GM12878 (cell line): ENCODE data around the gene TMEM161A. TPM values are rescaled to one million over a fixed set of nuclear protein-coding genes. Genes with fewer than 3 reads are reported as not detected.

Source experiments
- CHD2 ChIP-seq: IDR thresholded peaks from 2 replicates; pipeline ENCODE4 v1.6.1; 2011; ENCODE audit warnings: low read depth, low read length, improper control_type of control experiment, borderline replicate concordance
- HDAC2 ChIP-seq: fragments of 200-600 bp; sonication (generic); IDR thresholded peaks from 2 replicates; pipeline ENCODE4 v1.6.1; 2017
- IKZF1 ChIP-seq: fragments of 450-650 bp; conservative IDR thresholded peaks from 2 replicates; pipeline ENCODE4 v1.6.1; 2017; ENCODE audit warnings: antibody characterized with exemption, mild to moderate bottlenecking
- IKZF2 ChIP-seq, 2 experiments: fragments of 450-650 bp; IDR thresholded peaks; 2 replicates each; pipeline ENCODE4 v1.6.1; 2017; ENCODE audit warnings: mild to moderate bottlenecking in 2 of 2, moderate library complexity in 2 of 2
- NFIC ChIP-seq: IDR thresholded peaks from 2 replicates; pipeline ENCODE4 v1.6.1; 2012; ENCODE audit warnings: low read depth, mild to moderate bottlenecking, inconsistent platforms, low read length, moderate library complexity
- POLR2AphosphoS5 ChIP-seq: IDR thresholded peaks from 2 replicates; pipeline ENCODE4 v1.6.1; 2011; ENCODE audit warnings: mild to moderate bottlenecking, low read length, inconsistent platforms
- RCOR1 ChIP-seq: conservative IDR thresholded peaks from 2 replicates; pipeline ENCODE4 v1.6.1; 2012; ENCODE audit warnings: low read depth, low read length, improper control_type of control experiment
- RUNX3 ChIP-seq: IDR thresholded peaks from 2 replicates; pipeline ENCODE4 v1.6.1; 2012; ENCODE audit warnings: low read length, inconsistent platforms
- SPI1 ChIP-seq: IDR thresholded peaks from 2 replicates; pipeline ENCODE4 v1.6.1; 2011; ENCODE audit warnings: low read depth, mild to moderate bottlenecking, low read length, moderate library complexity, borderline replicate concordance; ENCODE audit not compliant: insufficient read depth
- polyA plus RNA-seq, 11 experiments: library from polyadenylated mRNA; depleted of rRNA in 4 of 11; unstranded in 6 of 11; stranded (reverse) in 5 of 11; fragments of >200 nt; fragmentation: Nextera tagmentation in 4 of 11; fragmentation: Illumina TruSeq in 1 of 11; extraction: Ambion mirVana in 4 of 11; extraction: Trizol in 1 of 11; gene quantifications; 1 replicate in 1 of 11; 2 replicates in 10 of 11; pipeline versions ENCODE4 v1.2.1 to v1.2.3, GENCODE V29; 2011 to 2016; ENCODE audit warnings: inconsistent platforms in 2 of 11, missing spikeins in 2 of 11, low read depth in 1 of 11
- total RNA-seq, 4 experiments: library from RNA; depleted of rRNA in 3 of 4; stranded (reverse); fragments of >200 nt in 3 of 4; fragmentation: Illumina TruSeq in 1 of 4; extraction: Trizol in 1 of 4; gene quantifications; 2 replicates each; pipeline versions ENCODE4 v1.2.1 to v1.2.3, GENCODE V29; 2013 to 2021
- TF ChIP-seq, protein P1 (sequence below): fragments of 450-650 bp; IDR thresholded peaks from 2 replicates; pipeline ENCODE4 v1.6.1; 2017; ENCODE audit warnings: mild to moderate bottlenecking, moderate library complexity
- TF ChIP-seq, protein P2 (sequence below): IDR thresholded peaks from 2 replicates; pipeline ENCODE4 v1.6.1; 2012; ENCODE audit warnings: low read depth, low read length, improper control_type of control experiment

Gene TMEM161A
- total and polyA plus RNA-seq, 10 of the 15 experiments (the other 5 are each of a cell fraction or from before 2014, with no cell fraction given) = 1.1 to 37.1 (median 19.0) TPM

DNA sequence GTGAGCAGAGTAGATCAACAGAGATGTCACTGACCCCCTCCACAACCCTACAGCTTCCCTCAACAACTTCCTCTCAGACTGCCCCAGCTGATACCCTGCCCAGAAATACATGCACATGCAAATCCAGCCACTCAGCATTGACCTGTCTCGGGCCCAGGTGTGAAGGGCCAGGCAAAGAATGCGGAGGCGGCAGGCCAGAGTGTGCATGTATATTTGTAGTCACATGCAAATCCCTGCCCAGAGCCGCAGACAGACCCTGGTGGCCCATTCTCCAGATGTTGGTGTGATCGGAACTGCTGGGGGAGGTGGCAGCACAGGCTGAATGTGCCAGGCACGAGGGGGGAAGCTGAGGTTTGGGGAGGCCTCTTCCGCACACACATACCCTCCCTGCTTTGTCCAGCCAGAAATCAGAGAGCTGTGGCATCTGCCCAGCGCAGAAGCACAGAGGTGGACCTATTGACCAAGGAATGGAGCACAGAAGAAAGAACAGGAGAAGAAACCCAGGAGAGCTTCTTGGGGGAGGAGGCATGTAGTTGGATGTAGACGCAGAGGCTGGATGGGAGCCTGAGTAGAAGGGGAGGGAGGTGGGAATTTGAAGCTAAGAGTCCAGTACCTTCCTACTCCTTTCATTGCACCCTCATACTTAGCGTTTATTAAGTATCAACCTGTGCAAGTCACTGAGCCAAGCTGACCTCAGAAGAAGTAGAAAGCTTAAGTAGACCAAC, 17.4 kb upstream of the TMEM161A start (continued):
- TF ChIP-seq, protein P1, sequence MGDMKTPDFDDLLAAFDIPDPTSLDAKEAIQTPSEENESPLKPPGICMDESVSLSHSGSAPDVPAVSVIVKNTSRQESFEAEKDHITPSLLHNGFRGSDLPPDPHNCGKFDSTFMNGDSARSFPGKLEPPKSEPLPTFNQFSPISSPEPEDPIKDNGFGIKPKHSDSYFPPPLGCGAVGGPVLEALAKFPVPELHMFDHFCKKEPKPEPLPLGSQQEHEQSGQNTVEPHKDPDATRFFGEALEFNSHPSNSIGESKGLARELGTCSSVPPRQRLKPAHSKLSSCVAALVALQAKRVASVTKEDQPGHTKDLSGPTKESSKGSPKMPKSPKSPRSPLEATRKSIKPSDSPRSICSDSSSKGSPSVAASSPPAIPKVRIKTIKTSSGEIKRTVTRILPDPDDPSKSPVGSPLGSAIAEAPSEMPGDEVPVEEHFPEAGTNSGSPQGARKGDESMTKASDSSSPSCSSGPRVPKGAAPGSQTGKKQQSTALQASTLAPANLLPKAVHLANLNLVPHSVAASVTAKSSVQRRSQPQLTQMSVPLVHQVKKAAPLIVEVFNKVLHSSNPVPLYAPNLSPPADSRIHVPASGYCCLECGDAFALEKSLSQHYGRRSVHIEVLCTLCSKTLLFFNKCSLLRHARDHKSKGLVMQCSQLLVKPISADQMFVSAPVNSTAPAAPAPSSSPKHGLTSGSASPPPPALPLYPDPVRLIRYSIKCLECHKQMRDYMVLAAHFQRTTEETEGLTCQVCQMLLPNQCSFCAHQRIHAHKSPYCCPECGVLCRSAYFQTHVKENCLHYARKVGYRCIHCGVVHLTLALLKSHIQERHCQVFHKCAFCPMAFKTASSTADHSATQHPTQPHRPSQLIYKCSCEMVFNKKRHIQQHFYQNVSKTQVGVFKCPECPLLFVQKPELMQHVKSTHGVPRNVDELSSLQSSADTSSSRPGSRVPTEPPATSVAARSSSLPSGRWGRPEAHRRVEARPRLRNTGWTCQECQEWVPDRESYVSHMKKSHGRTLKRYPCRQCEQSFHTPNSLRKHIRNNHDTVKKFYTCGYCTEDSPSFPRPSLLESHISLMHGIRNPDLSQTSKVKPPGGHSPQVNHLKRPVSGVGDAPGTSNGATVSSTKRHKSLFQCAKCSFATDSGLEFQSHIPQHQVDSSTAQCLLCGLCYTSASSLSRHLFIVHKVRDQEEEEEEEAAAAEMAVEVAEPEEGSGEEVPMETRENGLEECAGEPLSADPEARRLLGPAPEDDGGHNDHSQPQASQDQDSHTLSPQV = no peak
- 0 out of 2 replicates have a peak, but pooled peaks have one; percentile 18 for TF ChIP-seq POLR2AphosphoS5
- no peak for TF ChIP-seq CHD2
- TF ChIP-seq IKZF2 (IDR thresholded peaks at IDR 0.05) = peak; percentile 71 to 73; a peak in 3 of 4 replicates
- TF ChIP-seq SPI1 = 0 out of 2 replicates have a peak, but pooled peaks have one; percentile 19
- 0 out of 2 replicates have a peak, but pooled peaks have one; percentile 17 for TF ChIP-seq RCOR1
- 0 out of 2 replicates have a peak, but pooled peaks have one; percentile 48 for TF ChIP-seq NFIC
- TF ChIP-seq RUNX3 = peak; percentile 78
- peak; percentile 64 for TF ChIP-seq IKZF1
- TF ChIP-seq, protein P2, sequence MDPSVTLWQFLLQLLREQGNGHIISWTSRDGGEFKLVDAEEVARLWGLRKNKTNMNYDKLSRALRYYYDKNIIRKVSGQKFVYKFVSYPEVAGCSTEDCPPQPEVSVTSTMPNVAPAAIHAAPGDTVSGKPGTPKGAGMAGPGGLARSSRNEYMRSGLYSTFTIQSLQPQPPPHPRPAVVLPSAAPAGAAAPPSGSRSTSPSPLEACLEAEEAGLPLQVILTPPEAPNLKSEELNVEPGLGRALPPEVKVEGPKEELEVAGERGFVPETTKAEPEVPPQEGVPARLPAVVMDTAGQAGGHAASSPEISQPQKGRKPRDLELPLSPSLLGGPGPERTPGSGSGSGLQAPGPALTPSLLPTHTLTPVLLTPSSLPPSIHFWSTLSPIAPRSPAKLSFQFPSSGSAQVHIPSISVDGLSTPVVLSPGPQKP = no peak
- TF ChIP-seq HDAC2 = no peak; the same call in 1 of the 2 replicates
